ENCODE data around the gene FAM156A.
"Not testable (repeated sequence)": the region's sequence is repeated elsewhere in the genome, so short reads cannot be mapped to it uniquely, and the experiment has no call there.

DNA sequence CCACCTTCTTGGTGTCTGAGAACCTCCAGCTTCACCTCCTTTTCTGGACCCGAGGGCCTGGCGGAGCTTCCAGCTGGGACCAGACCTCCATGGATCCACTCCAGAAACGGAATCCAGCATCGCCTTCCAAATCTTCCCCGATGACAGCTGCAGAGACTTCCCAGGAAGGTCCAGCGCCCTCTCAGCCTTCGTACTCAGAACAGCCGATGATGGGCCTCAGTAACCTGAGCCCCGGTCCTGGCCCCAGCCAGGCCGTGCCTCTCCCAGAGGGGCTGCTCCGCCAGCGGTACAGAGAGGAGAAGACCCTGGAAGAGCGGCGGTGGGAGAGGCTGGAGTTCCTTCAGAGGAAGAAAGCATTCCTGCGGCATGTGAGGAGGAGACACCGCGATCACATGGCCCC lies 51.2 kb downstream of the FAM156A start:
- TF ChIP-seq, protein P1, sequence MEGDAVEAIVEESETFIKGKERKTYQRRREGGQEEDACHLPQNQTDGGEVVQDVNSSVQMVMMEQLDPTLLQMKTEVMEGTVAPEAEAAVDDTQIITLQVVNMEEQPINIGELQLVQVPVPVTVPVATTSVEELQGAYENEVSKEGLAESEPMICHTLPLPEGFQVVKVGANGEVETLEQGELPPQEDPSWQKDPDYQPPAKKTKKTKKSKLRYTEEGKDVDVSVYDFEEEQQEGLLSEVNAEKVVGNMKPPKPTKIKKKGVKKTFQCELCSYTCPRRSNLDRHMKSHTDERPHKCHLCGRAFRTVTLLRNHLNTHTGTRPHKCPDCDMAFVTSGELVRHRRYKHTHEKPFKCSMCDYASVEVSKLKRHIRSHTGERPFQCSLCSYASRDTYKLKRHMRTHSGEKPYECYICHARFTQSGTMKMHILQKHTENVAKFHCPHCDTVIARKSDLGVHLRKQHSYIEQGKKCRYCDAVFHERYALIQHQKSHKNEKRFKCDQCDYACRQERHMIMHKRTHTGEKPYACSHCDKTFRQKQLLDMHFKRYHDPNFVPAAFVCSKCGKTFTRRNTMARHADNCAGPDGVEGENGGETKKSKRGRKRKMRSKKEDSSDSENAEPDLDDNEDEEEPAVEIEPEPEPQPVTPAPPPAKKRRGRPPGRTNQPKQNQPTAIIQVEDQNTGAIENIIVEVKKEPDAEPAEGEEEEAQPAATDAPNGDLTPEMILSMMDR (tag by site-specific recombination; IDR thresholded peaks at IDR 0.05) = not testable (repeated sequence)
- TF ChIP-seq, protein P2, sequence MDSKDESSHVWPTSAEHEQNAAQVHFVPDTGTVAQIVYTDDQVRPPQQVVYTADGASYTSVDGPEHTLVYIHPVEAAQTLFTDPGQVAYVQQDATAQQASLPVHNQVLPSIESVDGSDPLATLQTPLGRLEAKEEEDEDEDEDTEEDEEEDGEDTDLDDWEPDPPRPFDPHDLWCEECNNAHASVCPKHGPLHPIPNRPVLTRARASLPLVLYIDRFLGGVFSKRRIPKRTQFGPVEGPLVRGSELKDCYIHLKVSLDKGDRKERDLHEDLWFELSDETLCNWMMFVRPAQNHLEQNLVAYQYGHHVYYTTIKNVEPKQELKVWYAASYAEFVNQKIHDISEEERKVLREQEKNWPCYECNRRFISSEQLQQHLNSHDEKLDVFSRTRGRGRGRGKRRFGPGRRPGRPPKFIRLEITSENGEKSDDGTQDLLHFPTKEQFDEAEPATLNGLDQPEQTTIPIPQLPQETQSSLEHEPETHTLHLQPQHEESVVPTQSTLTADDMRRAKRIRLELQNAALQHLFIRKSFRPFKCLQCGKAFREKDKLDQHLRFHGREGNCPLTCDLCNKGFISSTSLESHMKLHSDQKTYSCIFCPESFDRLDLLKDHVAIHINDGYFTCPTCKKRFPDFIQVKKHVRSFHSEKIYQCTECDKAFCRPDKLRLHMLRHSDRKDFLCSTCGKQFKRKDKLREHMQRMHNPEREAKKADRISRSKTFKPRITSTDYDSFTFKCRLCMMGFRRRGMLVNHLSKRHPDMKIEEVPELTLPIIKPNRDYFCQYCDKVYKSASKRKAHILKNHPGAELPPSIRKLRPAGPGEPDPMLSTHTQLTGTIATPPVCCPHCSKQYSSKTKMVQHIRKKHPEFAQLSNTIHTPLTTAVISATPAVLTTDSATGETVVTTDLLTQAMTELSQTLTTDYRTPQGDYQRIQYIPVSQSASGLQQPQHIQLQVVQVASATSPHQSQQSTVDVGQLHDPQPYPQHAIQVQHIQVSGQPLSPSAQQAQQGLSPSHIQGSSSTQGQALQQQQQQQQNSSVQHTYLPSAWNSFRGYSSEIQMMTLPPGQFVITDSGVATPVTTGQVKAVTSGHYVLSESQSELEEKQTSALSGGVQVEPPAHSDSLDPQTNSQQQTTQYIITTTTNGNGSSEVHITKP (tag by site-specific recombination; IDR thresholded peaks at IDR 0.05) = not testable (repeated sequence)
- TF ChIP-seq, protein P3, sequence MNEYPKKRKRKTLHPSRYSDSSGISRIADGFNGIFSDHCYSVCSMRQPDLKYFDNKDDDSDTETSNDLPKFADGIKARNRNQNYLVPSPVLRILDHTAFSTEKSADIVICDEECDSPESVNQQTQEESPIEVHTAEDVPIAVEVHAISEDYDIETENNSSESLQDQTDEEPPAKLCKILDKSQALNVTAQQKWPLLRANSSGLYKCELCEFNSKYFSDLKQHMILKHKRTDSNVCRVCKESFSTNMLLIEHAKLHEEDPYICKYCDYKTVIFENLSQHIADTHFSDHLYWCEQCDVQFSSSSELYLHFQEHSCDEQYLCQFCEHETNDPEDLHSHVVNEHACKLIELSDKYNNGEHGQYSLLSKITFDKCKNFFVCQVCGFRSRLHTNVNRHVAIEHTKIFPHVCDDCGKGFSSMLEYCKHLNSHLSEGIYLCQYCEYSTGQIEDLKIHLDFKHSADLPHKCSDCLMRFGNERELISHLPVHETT (tag by site-specific recombination; IDR thresholded peaks at IDR 0.05) = not testable (repeated sequence)
- TF ChIP-seq, protein P4, sequence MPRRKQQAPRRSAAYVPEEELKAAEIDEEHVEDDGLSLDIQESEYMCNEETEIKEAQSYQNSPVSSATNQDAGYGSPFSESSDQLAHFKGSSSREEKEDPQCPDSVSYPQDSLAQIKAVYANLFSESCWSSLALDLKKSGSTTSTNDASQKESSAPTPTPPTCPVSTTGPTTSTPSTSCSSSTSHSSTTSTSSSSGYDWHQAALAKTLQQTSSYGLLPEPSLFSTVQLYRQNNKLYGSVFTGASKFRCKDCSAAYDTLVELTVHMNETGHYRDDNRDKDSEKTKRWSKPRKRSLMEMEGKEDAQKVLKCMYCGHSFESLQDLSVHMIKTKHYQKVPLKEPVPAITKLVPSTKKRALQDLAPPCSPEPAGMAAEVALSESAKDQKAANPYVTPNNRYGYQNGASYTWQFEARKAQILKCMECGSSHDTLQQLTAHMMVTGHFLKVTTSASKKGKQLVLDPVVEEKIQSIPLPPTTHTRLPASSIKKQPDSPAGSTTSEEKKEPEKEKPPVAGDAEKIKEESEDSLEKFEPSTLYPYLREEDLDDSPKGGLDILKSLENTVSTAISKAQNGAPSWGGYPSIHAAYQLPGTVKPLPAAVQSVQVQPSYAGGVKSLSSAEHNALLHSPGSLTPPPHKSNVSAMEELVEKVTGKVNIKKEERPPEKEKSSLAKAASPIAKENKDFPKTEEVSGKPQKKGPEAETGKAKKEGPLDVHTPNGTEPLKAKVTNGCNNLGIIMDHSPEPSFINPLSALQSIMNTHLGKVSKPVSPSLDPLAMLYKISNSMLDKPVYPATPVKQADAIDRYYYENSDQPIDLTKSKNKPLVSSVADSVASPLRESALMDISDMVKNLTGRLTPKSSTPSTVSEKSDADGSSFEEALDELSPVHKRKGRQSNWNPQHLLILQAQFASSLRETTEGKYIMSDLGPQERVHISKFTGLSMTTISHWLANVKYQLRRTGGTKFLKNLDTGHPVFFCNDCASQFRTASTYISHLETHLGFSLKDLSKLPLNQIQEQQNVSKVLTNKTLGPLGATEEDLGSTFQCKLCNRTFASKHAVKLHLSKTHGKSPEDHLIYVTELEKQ (tag by site-specific recombination; IDR thresholded peaks at IDR 0.05; ENCODE audit: borderline replicate concordance) = not testable (repeated sequence)
- not testable (repeated sequence) for TF ChIP-seq MZF1 (tag by site-specific recombination; IDR thresholded peaks at IDR 0.05; ENCODE audit: borderline replicate concordance); MEIS1 (CRISPR knock-in tag; IDR thresholded peaks at IDR 0.05; ENCODE audit: borderline replicate concordance); ZNF341 (tag by site-specific recombination; IDR thresholded peaks at IDR 0.05; ENCODE audit: low read depth); ZNF155 (tag by site-specific recombination; IDR thresholded peaks at IDR 0.05); BCL11A (tag by site-specific recombination; IDR thresholded peaks at IDR 0.05; ENCODE audit: low read depth); ZNF292 (tag by site-specific recombination; IDR thresholded peaks at IDR 0.05; ENCODE audit: borderline replicate concordance, low read depth); ZNF175 (tag by site-specific recombination; IDR thresholded peaks at IDR 0.05)
- TF ChIP-seq, protein P5, sequence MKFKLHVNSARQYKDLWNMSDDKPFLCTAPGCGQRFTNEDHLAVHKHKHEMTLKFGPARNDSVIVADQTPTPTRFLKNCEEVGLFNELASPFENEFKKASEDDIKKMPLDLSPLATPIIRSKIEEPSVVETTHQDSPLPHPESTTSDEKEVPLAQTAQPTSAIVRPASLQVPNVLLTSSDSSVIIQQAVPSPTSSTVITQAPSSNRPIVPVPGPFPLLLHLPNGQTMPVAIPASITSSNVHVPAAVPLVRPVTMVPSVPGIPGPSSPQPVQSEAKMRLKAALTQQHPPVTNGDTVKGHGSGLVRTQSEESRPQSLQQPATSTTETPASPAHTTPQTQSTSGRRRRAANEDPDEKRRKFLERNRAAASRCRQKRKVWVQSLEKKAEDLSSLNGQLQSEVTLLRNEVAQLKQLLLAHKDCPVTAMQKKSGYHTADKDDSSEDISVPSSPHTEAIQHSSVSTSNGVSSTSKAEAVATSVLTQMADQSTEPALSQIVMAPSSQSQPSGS (tag by site-specific recombination; IDR thresholded peaks at IDR 0.05; ENCODE audit: low read depth) = not testable (repeated sequence)
- TF ChIP-seq, protein P6, sequence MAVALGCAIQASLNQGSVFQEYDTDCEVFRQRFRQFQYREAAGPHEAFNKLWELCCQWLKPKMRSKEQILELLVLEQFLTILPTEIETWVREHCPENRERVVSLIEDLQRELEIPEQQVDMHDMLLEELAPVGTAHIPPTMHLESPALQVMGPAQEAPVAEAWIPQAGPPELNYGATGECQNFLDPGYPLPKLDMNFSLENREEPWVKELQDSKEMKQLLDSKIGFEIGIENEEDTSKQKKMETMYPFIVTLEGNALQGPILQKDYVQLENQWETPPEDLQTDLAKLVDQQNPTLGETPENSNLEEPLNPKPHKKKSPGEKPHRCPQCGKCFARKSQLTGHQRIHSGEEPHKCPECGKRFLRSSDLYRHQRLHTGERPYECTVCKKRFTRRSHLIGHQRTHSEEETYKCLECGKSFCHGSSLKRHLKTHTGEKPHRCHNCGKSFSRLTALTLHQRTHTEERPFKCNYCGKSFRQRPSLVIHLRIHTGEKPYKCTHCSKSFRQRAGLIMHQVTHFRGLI (tag by site-specific recombination; IDR thresholded peaks at IDR 0.05) = not testable (repeated sequence)
- TF ChIP-seq, protein P7, sequence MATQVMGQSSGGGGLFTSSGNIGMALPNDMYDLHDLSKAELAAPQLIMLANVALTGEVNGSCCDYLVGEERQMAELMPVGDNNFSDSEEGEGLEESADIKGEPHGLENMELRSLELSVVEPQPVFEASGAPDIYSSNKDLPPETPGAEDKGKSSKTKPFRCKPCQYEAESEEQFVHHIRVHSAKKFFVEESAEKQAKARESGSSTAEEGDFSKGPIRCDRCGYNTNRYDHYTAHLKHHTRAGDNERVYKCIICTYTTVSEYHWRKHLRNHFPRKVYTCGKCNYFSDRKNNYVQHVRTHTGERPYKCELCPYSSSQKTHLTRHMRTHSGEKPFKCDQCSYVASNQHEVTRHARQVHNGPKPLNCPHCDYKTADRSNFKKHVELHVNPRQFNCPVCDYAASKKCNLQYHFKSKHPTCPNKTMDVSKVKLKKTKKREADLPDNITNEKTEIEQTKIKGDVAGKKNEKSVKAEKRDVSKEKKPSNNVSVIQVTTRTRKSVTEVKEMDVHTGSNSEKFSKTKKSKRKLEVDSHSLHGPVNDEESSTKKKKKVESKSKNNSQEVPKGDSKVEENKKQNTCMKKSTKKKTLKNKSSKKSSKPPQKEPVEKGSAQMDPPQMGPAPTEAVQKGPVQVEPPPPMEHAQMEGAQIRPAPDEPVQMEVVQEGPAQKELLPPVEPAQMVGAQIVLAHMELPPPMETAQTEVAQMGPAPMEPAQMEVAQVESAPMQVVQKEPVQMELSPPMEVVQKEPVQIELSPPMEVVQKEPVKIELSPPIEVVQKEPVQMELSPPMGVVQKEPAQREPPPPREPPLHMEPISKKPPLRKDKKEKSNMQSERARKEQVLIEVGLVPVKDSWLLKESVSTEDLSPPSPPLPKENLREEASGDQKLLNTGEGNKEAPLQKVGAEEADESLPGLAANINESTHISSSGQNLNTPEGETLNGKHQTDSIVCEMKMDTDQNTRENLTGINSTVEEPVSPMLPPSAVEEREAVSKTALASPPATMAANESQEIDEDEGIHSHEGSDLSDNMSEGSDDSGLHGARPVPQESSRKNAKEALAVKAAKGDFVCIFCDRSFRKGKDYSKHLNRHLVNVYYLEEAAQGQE (tag by site-specific recombination; IDR thresholded peaks at IDR 0.05) = not testable (repeated sequence)

Data from HEK293 (cell line).